ENCODE results near the gene NUPR2. TPM values are rescaled to one million over a fixed set of nuclear protein-coding genes. Genes with fewer than 3 reads are reported as not detected.
"Not testable (repeated sequence)": the region's sequence is repeated elsewhere in the genome, so short reads cannot be mapped to it uniquely, and the experiment has no call there.

Gene NUPR2
- total RNA-seq, 4 donors from 2014 or later = not detected

DNA sequence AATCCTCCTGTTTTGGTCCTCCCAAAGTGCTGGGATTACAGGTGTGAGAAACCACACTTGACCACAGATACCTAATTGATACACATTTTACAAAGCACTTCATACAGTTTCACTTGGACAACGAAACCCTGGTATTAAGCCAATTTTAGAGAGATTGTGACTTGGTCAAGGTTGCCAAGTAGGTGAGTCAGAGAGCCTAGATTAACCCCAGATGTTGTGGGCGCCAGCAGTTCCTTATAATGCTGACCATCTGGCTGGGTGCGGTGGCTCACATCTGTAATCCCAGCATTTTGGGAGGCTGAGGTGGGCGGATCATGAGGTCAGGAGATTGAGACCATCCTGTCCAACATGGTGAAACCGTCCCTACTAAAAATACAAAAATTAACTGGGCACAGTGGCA is 18.5 kb downstream of the NUPR2 start:
- Histone ChIP-seq H3K4me3 (no peak overlapping the region), H3K27me3 (no peaks in the 10 kb centered on the region), H3K27ac (peak overlapping the region; percentile 7 to 70 (median 61)), H3K36me3 (peaks cover 0 to 35% of the 10 kb centered on the region in 2 donors), H3K9me3 (no peaks in the 10 kb centered on the region), H3K4me1 (peaks cover 10 to 15% of the 10 kb centered on the region in 2 donors)
- in situ Hi-C loops (cut with MboI; ENCODE audit: low sequenced_read_pairs in 4 of 4) = loop anchor here in 1 of 4 donors (25.0 kb wide), 1 partner anchor 460 kb away; no protein-coding TSS in a partner anchor
- ATAC-seq (peak; percentile 63 to 68), DNase-seq (peak in 1 of 2 donors; percentile 73)
- TF ChIP-seq POLR2A (IDR thresholded peaks at IDR 0.05) = no peak
- TF ChIP-seq, protein P1, sequence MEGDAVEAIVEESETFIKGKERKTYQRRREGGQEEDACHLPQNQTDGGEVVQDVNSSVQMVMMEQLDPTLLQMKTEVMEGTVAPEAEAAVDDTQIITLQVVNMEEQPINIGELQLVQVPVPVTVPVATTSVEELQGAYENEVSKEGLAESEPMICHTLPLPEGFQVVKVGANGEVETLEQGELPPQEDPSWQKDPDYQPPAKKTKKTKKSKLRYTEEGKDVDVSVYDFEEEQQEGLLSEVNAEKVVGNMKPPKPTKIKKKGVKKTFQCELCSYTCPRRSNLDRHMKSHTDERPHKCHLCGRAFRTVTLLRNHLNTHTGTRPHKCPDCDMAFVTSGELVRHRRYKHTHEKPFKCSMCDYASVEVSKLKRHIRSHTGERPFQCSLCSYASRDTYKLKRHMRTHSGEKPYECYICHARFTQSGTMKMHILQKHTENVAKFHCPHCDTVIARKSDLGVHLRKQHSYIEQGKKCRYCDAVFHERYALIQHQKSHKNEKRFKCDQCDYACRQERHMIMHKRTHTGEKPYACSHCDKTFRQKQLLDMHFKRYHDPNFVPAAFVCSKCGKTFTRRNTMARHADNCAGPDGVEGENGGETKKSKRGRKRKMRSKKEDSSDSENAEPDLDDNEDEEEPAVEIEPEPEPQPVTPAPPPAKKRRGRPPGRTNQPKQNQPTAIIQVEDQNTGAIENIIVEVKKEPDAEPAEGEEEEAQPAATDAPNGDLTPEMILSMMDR (IDR thresholded peaks at IDR 0.05 in 4 of 5, conservative IDR thresholded peaks at IDR 0.05 in 1 of 5) = no peak
- intact Hi-C loops (cut with DNase I; ENCODE audit: low total_unique reads) = no loop called here

DNA sequence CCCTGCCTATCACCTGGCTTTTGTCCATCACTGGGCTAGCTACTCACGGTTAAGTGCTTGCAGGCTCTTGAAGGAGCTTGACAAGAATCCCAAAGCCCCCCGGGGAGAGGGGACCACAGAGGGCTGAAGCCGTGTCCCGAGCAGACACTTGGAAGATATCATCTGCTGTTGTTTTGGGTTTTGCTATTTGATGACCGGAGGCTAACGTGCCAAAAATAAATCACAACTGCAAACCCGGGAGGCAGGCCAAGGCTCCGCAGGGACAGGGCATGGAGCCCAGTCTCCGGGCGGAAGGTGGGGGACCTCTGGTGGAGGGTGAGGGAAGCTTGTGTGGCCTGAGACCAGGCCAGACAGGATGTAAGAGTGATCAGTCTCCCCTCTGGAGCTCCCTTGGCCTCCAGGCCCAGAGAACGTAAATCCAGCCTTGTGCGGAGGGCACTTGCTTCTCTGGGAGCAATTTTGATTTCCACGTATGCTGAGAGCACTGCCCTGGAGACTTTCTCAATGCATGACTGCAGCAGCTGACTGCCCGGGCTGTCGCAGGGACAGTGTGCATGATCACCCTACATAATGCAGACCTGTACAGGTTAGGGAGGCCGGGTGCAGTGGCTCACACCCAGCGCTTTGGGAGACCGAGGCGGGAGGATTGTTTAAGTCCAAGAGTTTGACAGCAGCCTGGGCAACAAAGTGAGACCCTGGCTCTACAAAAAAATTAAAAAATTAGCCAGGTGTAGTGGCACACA is 23.3 kb downstream of the NUPR2 start, which contains the start of gene PHKG1:
Gene PHKG1 (minus strand): TSS at position 164 of the 743 bp plus-strand sequence. CDS start 4,011 bp downstream, outside the sequence.
- intact Hi-C loops (cut with DNase I; ENCODE audit: low total_unique reads) (loop anchor here (1.0 to 2.0 kb wide), 2 partner anchors 14 kb away; partner anchors contain the start of gene CHCHD2), in situ Hi-C loops (cut with MboI; ENCODE audit: low sequenced_read_pairs in 4 of 4) (loop anchor here in 1 of 4 donors (25.0 kb wide), 1 partner anchor 456 kb away; no protein-coding TSS in a partner anchor)
- ATAC-seq = peak; percentile 76 to 78
- Histone ChIP-seq H3K27ac (peak within 1 kb of the TSS; percentile 94 to 99 (median 95)), H3K36me3 (peaks cover 0 to 13% of the 10 kb centered on the region in 2 donors), H3K27me3 (no peaks in the 10 kb centered on the region), H3K4me1 (peaks cover 48 to 51% of the 10 kb centered on the region in 2 donors), H3K4me3 (peak within 1 kb of the TSS; percentile 52 to 64 (median 58)), H3K9me3 (no peaks in the 10 kb centered on the region)
- TF ChIP-seq, protein P1 (IDR thresholded peaks at IDR 0.05 in 4 of 5, conservative IDR thresholded peaks at IDR 0.05 in 1 of 5) = peak in 4 of 5 experiments; percentile 46 to 82 (median 62)
- TF ChIP-seq POLR2A (IDR thresholded peaks at IDR 0.05) = peak; percentile 59 to 84
- peak; percentile 84 to 93 for DNase-seq

DNA sequence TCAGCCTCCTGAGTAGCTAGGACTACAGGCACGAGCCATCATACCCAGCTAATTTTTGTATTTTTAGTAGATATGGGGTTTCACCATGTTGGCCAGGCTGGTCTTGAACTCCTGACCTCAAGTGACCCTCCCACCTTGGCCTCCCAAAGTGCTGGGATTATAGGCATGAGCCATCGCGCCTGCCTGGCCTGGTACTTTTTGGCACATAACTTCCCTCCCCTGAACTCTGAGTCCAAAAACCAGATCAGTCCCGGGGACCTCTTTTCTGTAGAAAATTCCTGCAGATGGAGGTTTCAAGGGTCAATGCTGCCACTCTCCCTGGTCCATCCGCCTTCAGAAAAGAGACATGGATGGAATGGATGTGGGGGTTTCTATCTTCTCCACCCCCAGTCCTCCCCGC is 23.8 kb downstream of the NUPR2 start:
- Histone ChIP-seq H3K36me3 (peaks cover 0 to 17% of the 10 kb centered on the region in 2 donors), H3K27ac (peak overlapping the region; percentile 94 to 99 (median 95)), H3K4me3 (peak overlapping the region; percentile 52 to 64 (median 58)), H3K4me1 (peaks cover 44 to 49% of the 10 kb centered on the region in 2 donors)
- DNase-seq (peak in 1 of 2 donors; percentile 57), ATAC-seq (peak; percentile 21 to 31)
- H3K9me3 ChIP-seq, H3K27me3 ChIP-seq: not testable (repeated sequence)
- intact Hi-C loops (cut with DNase I; ENCODE audit: low total_unique reads) (loop anchor here (2.0 kb wide), 1 partner anchor 14 kb away; the partner anchor contains the start of gene CHCHD2), in situ Hi-C loops (cut with MboI; ENCODE audit: low sequenced_read_pairs in 4 of 4) (loop anchor here in 1 of 4 donors (25.0 kb wide), 1 partner anchor 455 kb away; no protein-coding TSS in a partner anchor)

DNA sequence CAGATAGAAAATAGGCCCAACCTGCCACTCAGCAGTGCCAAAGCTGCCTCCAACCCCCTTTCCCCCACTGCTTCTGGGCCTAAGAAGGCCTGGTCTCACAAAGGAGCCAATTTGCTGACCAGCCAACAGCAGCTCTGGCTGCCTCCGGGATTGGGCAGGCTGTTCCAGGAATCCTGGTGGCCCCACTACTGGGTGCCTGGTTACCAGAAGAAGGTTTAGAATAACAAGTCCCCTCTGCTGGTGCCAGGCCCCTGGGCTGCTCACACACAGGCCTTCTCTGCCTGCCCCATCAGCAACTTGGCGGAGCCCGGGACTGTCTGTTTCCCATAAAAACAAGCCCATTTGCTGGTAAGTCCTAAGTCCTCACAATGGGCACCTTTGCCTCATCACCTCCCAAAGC is 24.6 kb downstream of the NUPR2 start:
- ATAC-seq (peak; percentile 77 to 78), DNase-seq (peak; percentile 84 to 96)
- H3K27ac ChIP-seq = peak overlapping the region; percentile 94 to 99 (median 95)
- in situ Hi-C loops (cut with MboI; ENCODE audit: low sequenced_read_pairs in 4 of 4) = loop anchor here in 1 of 4 donors (25.0 kb wide), 1 partner anchor 454 kb away; no protein-coding TSS in a partner anchor
- peaks cover 0 to 25% of the 10 kb centered on the region in 2 donors for H3K36me3 ChIP-seq
- TF ChIP-seq, protein P1 (IDR thresholded peaks at IDR 0.05 in 4 of 5, conservative IDR thresholded peaks at IDR 0.05 in 1 of 5) = no peak
- peak; percentile 36 to 74 for TF ChIP-seq POLR2A (IDR thresholded peaks at IDR 0.05)
- H3K4me3 ChIP-seq = peak overlapping the region; percentile 52 to 64 (median 58)
- intact Hi-C loops (cut with DNase I; ENCODE audit: low total_unique reads) = no loop called here
- no peaks in the 10 kb centered on the region for H3K9me3 ChIP-seq
- H3K27me3 ChIP-seq = no peaks in the 10 kb centered on the region
- H3K4me1 ChIP-seq = peaks cover 43 to 51% of the 10 kb centered on the region in 2 donors

DNA sequence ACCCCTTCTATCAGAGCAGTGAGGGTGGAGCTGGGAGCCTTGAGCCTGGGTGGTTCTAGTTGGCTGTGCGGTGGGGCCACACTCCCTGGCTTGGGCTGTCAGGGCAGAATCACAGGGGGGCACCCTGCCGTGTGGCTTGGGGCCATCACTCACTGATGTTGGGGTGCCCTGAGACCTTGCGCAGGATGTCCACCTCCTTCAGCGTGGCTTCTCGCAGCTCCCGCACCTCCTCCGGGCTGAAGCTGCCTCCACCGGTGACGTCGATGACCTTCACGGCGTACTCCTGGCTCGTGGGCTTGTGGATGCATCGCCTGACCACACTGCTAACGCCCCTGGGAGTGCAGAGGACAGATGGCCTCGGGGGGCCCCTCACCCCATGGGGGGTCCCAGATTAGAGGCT is 28.8 kb downstream of the NUPR2 start:
- Histone ChIP-seq H3K9me3 (no peaks in the 10 kb centered on the region), H3K27ac (peak overlapping the region; percentile 94 to 99 (median 95)), H3K4me1 (peaks cover 67 to 69% of the 10 kb centered on the region in 2 donors), H3K36me3 (peaks cover 0 to 30% of the 10 kb centered on the region in 2 donors), H3K27me3 (no peaks in the 10 kb centered on the region), H3K4me3 (no peak overlapping the region)
- DNase-seq (peak in 1 of 2 donors; percentile 39), ATAC-seq (no peak)
- intact Hi-C loops (cut with DNase I; ENCODE audit: low total_unique reads) = no loop called here
- TF ChIP-seq POLR2A (IDR thresholded peaks at IDR 0.05) = no peak
- TF ChIP-seq, protein P1 (IDR thresholded peaks at IDR 0.05 in 4 of 5, conservative IDR thresholded peaks at IDR 0.05 in 1 of 5) = no peak
- in situ Hi-C loops (cut with MboI; ENCODE audit: low sequenced_read_pairs in 4 of 4) = loop anchor here in 2 of 4 donors (10.0 to 25.0 kb wide), 2 partner anchors 113 to 450 kb away; no protein-coding TSS in a partner anchor

Data from gastrocnemius medialis (tissue), 4 donors.